Hepatocyte (in vitro differentiated cells): ENCODE measurements around the gene SIRT5.

Source experiments
- CTCF ChIP-seq: fragments of 200-600 bp; sonication (generic); IDR thresholded peaks from 2 replicates; pipeline ENCODE4 v1.5.1; 2016; ENCODE audit warnings: antibody characterized with exemption, mild to moderate bottlenecking; ENCODE audit not compliant: poor library complexity
- EZH2 ChIP-seq: fragments of 200-600 bp; sonication (generic); IDR thresholded peaks from 2 replicates; pipeline ENCODE4 v1.6.1; 2016; ENCODE audit warnings: antibody characterized with exemption, mild to moderate bottlenecking, borderline replicate concordance
- EZH2phosphoT487 ChIP-seq: fragments of 200-600 bp; sonication (generic); IDR thresholded peaks from one replicate; pipeline ENCODE4 v1.6.1; 2018; ENCODE audit warnings: antibody characterized with exemption, mild to moderate bottlenecking, low read depth, moderate library complexity; ENCODE audit not compliant: unreplicated experiment, severe bottlenecking

- TF ChIP-seq CTCF (no peak), EZH2phosphoT487 (no peak), EZH2 (no peak)
Observed at GRCh38 chr6:13563009-13563408, 11.4 kb upstream of the SIRT5 start.
